Measurements from ENCODE around the gene NDUFA6. TPM values are rescaled to one million over a fixed set of nuclear protein-coding genes. Genes with fewer than 3 reads are reported as not detected.
"Not testable (repeated sequence)": the region's sequence is repeated elsewhere in the genome, so short reads cannot be mapped to it uniquely, and the experiment has no call there.

Gene NDUFA6
- total RNA-seq (ENCODE audit: insufficient read depth, low replicate concordance): 34.2 TPM

GRCh38 chr22:42090596-42091454 is at the start of gene NDUFA6:
TSS of gene NDUFA6 (minus strand) at chr22:42090772. CDS start at chr22:42090744, 28 bp downstream.
- DNase-seq (ENCODE audit: low spot score): peak; percentile 100

DNA sequence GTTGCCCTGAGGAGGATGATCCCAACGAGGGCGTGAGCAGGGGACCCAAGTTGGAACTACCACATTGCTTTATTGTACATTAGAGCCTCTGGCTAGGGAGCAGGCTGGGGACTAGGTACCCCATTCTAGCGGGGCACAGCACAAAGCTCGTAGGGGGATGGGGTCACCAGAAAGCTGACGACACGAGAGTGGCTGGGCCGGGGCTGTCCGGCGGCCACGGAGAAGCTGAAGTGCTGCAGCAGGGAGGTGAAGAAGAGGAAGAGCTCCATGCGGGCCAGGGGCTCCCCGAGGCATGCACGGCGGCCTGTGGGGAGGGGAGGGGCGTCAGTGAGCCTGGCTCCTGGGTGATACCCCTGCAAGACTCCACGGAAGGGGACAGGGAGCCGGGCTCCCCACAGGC is 49.6 kb upstream of the NDUFA6 start:
- not testable (repeated sequence) for DNase-seq (ENCODE audit: low spot score)

GRCh38 chr22:42139508-42139907 is 48.9 kb upstream of the NDUFA6 start:
- DNase-seq (ENCODE audit: low spot score): not testable (repeated sequence)

DNA sequence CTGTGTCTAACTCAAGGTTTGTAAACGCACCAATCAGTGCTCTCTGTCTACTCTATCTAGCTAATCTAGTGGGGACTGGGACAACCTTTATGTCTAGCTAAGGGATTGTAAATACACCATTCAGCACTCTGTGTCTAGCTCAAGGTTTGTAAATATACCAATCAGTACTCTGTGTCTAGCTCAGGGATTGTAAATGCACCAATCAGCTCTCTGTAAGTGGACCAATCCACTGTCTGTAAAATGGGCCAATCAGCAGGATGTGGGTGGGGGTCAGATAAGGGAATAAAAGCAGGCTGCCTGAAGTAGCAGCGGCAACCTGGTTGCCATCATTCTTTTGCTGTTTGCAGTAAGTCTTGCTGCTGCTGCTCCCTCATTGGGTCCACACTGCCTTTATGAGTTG is 48.4 kb upstream of the NDUFA6 start:
- DNase-seq (ENCODE audit: low spot score): no peak

GRCh38 chr22:42138122-42138770 is 47.7 kb upstream of the NDUFA6 start:
- DNase-seq (ENCODE audit: low spot score): no peak

DNA sequence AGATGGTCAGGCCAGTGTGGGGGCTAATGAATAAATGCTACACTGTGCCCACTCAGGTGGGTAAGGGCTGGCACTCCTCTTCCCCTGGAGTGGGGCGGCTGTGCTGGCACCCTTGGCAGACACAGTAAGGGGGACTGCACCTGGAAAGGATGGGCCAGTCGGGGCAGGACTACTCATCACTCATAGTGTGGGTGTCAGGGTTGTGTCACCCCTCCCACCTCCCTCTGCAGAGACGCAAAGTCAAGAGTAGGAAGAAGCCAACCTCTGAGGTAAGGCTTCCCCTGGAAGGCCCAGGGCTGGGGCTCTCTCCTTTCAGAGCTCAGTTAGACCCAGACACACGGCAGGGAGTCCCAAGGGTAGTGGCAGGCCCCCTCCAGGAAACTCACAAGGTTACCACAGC is 45.1 kb upstream of the NDUFA6 start:
- not testable (repeated sequence) for DNase-seq (ENCODE audit: low spot score)

GRCh38 chr22:42134100-42135020 is 43.8 kb upstream of the NDUFA6 start:
- no peak for DNase-seq (ENCODE audit: low spot score)

DNA sequence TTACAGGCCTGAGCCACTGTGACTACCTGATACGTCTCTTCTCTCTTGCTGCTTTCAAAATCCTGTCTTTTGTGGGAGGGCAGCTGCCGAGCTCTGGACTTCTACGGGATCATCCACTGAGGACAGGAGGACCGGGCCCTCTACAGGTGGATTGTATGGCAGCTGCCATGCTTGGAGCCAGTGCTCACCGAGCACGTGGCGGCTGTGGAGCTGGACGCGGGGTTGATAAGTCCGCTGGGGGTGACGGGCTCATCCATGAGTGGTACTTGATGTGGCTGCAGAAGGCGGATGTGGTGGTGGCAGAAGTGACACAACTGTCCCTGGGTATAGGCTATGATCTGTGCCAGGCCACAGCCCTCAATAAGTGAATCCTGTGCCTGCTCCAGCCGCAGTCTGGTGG is 41.9 kb upstream of the NDUFA6 start:
- DNase-seq (ENCODE audit: low spot score): no peak

DNA sequence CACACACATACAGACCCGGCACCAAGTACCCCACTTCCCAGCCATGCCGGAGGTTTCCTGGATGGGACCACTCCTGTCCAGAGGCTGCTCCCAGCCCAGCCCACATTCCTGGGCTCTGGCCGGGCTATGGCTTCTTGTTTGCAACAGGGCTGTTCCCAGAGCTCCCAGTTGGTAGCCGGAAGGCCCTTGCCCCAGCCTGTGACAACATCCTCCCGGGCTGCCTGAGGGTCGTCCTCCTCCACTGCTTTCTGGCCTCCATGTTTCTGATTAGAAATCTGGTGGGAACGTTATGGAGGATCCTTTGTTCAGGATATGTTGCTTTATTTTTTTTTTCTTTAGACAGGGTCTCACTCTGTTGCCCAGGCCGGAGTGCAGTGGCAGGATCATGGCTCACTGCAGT is 41.0 kb upstream of the NDUFA6 start:
- no peak for DNase-seq (ENCODE audit: low spot score)

DNA sequence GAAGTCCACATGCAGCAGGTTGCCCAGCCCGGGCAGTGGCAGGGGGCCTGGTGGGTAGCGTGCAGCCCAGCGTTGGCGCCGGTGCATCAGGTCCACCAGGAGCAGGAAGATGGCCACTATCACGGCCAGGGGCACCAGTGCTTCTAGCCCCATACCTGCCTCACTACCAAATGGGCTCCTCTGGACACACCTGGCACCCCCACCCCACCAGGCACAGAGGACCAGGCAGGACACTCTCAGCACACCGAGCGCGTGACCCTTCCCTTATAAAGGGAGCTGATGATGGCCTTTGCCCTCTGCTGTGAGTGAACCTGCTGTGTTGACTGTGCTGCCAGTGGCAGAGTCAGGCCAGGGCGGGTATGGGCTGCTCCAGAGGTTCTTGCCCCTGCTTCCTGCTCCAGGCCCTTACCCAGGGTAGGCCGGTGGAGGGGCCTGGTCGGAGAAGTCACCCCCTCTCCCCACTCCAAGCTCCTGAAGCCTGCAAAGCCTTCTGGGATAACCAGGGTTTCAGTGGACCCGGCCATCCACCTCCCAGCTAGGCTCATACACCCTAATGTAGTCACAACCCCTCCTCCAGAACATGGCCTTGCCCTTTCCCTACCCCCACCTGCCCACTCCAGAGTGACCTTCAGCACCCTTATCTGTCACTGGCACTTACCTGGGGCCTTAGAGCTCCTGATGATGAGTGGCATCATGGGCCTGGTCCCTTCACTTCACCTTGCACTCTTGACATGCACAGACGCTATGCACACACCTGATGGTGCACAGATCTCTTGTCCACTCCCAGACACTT is 40.3 kb upstream of the NDUFA6 start, which contains the start of gene CYP2D6:
CYP2D6 (minus strand) TSS at position 172 of the 793 bp plus-strand sequence; CDS start at position 153, 19 bp downstream.
- not testable (repeated sequence) for DNase-seq (ENCODE audit: low spot score)

DNA sequence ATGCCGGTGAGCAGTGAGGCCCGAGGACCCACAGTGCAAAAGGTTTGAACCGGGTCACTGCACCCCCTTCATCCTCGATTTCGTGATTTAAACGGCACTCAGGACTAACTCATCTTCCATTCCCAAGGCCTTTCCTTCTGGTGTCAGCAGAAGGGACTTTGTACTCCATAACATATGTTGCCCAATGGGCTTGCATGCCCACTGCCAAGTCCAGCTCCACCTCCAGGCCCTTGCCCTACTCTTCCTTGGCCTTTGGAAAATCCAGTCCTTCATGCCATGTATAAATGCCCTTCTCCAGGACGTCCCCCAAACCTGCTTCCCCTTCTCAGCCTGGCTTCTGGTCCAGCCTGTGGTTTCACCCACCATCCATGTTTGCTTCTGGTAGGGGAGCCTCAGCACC is 39.6 kb upstream of the NDUFA6 start:
- DNase-seq (ENCODE audit: low spot score): not testable (repeated sequence)

- not testable (repeated sequence) for DNase-seq (ENCODE audit: low spot score)
Observed at GRCh38 chr22:42128776-42129694, 38.5 kb upstream of the NDUFA6 start.

GRCh38 chr22:42128007-42128406 is 37.4 kb upstream of the NDUFA6 start:
- DNase-seq (ENCODE audit: low spot score): not testable (repeated sequence)

DNA sequence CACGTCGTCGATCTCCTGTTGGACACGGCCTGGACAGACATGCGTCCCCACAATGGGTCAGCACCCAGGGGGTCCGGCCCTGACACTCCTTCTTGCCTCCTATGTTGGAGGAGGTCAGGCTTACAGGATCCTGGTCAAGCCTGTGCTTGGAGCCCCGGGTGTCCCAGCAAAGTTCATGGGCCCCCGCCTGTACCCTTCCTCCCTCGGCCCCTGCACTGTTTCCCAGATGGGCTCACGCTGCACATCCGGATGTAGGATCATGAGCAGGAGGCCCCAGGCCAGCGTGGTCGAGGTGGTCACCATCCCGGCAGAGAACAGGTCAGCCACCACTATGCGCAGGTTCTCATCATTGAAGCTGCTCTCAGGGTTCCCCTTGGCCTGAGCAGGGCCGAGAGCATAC is 37.0 kb upstream of the NDUFA6 start:
- DNase-seq (ENCODE audit: low spot score): no peak

DNA sequence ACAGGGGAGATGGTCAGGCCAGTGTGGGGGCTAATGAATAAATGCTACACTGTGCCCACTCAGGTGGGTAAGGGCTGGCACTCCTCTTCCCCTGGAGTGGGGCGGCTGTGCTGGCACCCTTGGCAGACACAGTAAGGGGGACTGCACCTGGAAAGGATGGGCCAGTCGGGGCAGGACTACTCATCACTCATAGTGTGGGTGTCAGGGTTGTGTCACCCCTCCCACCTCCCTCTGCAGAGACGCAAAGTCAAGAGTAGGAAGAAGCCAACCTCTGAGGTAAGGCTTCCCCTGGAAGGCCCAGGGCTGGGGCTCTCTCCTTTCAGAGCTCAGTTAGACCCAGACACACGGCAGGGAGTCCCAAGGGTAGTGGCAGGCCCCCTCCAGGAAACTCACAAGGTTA is 33.0 kb upstream of the NDUFA6 start:
- not testable (repeated sequence) for DNase-seq (ENCODE audit: low spot score)

DNA sequence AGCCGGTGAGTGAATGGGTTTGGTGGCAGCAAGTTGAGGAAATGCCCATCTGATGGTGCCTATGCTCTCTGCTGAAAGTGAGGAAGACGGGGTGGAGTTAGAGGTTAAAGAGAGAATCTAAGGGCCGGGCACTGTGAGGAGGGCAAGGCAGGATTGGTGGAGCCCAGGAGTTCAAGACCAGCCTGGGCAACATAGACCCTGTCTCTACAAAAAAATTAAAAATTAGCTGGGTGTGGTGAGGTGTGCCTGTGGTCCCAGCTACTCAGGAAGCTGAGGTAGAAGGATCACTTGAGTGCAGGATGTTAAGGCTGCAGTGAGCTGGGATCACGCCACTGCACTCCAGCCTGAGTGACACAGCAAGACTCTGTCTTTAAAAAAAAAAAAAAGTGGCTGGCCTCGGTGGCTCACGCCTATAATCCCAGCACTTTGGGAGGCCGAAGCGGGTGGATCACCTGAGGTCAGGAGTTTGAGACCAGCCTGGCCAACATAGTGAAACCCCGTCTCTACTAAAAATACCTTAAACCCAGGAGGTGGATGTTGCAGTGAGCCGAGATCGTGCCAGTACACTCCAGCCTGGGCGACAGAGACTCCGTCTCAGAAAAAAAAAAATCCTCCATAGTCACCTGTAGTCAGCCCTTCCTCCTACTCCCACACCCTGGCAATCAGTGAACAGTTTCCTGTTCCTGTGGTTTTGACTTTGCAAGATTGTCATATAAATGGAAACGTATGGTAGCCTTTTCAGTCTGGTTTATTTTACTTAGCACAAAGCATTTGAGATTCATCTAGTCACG is 29.9 kb upstream of the NDUFA6 start:
- not testable (repeated sequence) for DNase-seq (ENCODE audit: low spot score)

GRCh38 chr22:42116848-42117424 is 26.4 kb upstream of the NDUFA6 start:
- no peak for DNase-seq (ENCODE audit: low spot score)

GRCh38 chr22:42115420-42115830 is 24.9 kb upstream of the NDUFA6 start:
- not testable (repeated sequence) for DNase-seq (ENCODE audit: low spot score)

Data from umbilical cord (tissue), 2 donors.